ENCODE results near the gene MLLT10. TPM values are rescaled to one million over a fixed set of nuclear protein-coding genes. Genes with fewer than 3 reads are reported as not detected.

MLLT10 gene
- total RNA-seq, 1 donor from 2014 or later: 65.6 TPM

- no peak for TF ChIP-seq CTCF (IDR thresholded peaks at IDR 0.05; ENCODE audit: unreplicated experiment)
- Mint-ChIP-seq H3K27me3 (no peaks in the 10 kb centered on the region), H3K4me1 (ENCODE audit: low read depth) (peaks cover 69% of the 10 kb centered on the region), H3K36me3 (ENCODE audit: insufficient read depth) (no peaks in the 10 kb centered on the region), H3K4me3 (ENCODE audit: low read depth) (peak overlapping the region; percentile 84), H3K27ac (peak overlapping the region; percentile 94), H3K9me3 (ENCODE audit: low read depth) (no peaks in the 10 kb centered on the region)
- no peak for DNase-seq (ENCODE audit: low spot score, unreplicated experiment)
These were observed 15.2 kb upstream of the MLLT10 start for GRCh38 chr10:21518641-21519396.

- DNase-seq (ENCODE audit: low spot score, unreplicated experiment): no peak
- Mint-ChIP-seq H3K4me3 (ENCODE audit: low read depth) (peak overlapping the region; percentile 84), H3K27me3 (no peaks in the 10 kb centered on the region), H3K9me3 (ENCODE audit: low read depth) (no peaks in the 10 kb centered on the region), H3K4me1 (ENCODE audit: low read depth) (peaks cover 66% of the 10 kb centered on the region), H3K36me3 (ENCODE audit: insufficient read depth) (no peaks in the 10 kb centered on the region), H3K27ac (peak overlapping the region; percentile 94)
- TF ChIP-seq CTCF (IDR thresholded peaks at IDR 0.05; ENCODE audit: unreplicated experiment): no peak
These were observed 14.6 kb upstream of the MLLT10 start for GRCh38 chr10:21519397-21519933.

- Mint-ChIP-seq H3K9me3 (ENCODE audit: low read depth) (no peaks in the 10 kb centered on the region), H3K4me3 (ENCODE audit: low read depth) (peak overlapping the region; percentile 84), H3K36me3 (ENCODE audit: insufficient read depth) (no peaks in the 10 kb centered on the region), H3K27ac (peak overlapping the region; percentile 94), H3K27me3 (no peaks in the 10 kb centered on the region), H3K4me1 (ENCODE audit: low read depth) (peaks cover 64% of the 10 kb centered on the region)
- TF ChIP-seq CTCF (IDR thresholded peaks at IDR 0.05; ENCODE audit: unreplicated experiment): no peak
- no peak for DNase-seq (ENCODE audit: low spot score, unreplicated experiment)
These were observed 14.0 kb upstream of the MLLT10 start for GRCh38 chr10:21519941-21520436.

GRCh38 chr10:21520509-21520908 is 13.5 kb upstream of the MLLT10 start:
- no peak for DNase-seq (ENCODE audit: low spot score, unreplicated experiment)
- no peak overlapping the region for H3K27ac Mint-ChIP-seq
- peak overlapping the region; percentile 23 for H3K4me3 Mint-ChIP-seq (ENCODE audit: low read depth)
- no peak for TF ChIP-seq CTCF (IDR thresholded peaks at IDR 0.05; ENCODE audit: unreplicated experiment)
- no peaks in the 10 kb centered on the region for H3K36me3 Mint-ChIP-seq (ENCODE audit: insufficient read depth)
- peaks cover 61% of the 10 kb centered on the region for H3K4me1 Mint-ChIP-seq (ENCODE audit: low read depth)
- H3K27me3 Mint-ChIP-seq: no peaks in the 10 kb centered on the region
- H3K9me3 Mint-ChIP-seq (ENCODE audit: low read depth): no peaks in the 10 kb centered on the region

GRCh38 chr10:21520949-21521348 is 13.1 kb upstream of the MLLT10 start:
- no peak for TF ChIP-seq CTCF (IDR thresholded peaks at IDR 0.05; ENCODE audit: unreplicated experiment)
- no peak for DNase-seq (ENCODE audit: low spot score, unreplicated experiment)
- H3K4me1 Mint-ChIP-seq (ENCODE audit: low read depth): peaks cover 57% of the 10 kb centered on the region
- H3K27me3 Mint-ChIP-seq: no peaks in the 10 kb centered on the region
- peak overlapping the region; percentile 36 for H3K4me3 Mint-ChIP-seq (ENCODE audit: low read depth)
- no peaks in the 10 kb centered on the region for H3K9me3 Mint-ChIP-seq (ENCODE audit: low read depth)
- peak overlapping the region; percentile 65 for H3K27ac Mint-ChIP-seq
- H3K36me3 Mint-ChIP-seq (ENCODE audit: insufficient read depth): no peaks in the 10 kb centered on the region
